GM13977 (cell line): Measurements from ENCODE around the gene FMNL3.
"Not testable (repeated sequence)": the region's sequence is repeated elsewhere in the genome, so short reads cannot be mapped to it uniquely, and the experiment has no call there.

Source experiments
- DNase-seq: peaks from one replicate; pipeline ENCODE4 v3.0.0; 2012; ENCODE audit warnings: low spot score
- CTCF ChIP-seq: IDR thresholded peaks from 2 replicates; pipeline ENCODE4 v1.5.1; 2012; ENCODE audit warnings: mild to moderate bottlenecking, control low read depth; ENCODE audit not compliant: insufficient read depth; ENCODE audit errors: extremely low read depth, missing control alignments
- in situ Hi-C: fragments of 300-500 bp; cut with MboI; formaldehyde crosslinking; loops from one replicate; pipeline ENCODE4 v1.12.0; 2022; ENCODE audit warnings: low sequenced_read_pairs, low pct_unique_long_range_greater_than_20kb, mixed read lengths, inconsistent platforms; ENCODE audit not compliant: unreplicated experiment

FMNL3 gene

GRCh38 chr12:49741882-49742620, 34.8 kb upstream of the FMNL3 start:
- TF ChIP-seq CTCF = no peak
- DNase-seq = peak; percentile 62
- in situ Hi-C loops = no loop called here

GRCh38 chr12:49740930-49741881, 34.0 kb upstream of the FMNL3 start, which contains the start of gene TMBIM6:
Gene TMBIM6 (plus strand): TSS chr12:49741557. CDS start chr12:49752494, 10,937 bp downstream.
- in situ Hi-C loops = no loop called here
- peak; percentile 91 for TF ChIP-seq CTCF
- DNase-seq = peak; percentile 91

- in situ Hi-C loops, DNase-seq: not testable (repeated sequence)
These were observed 33.1 kb upstream of the FMNL3 start for GRCh38 chr12:49740277-49740676.

GRCh38 chr12:49738721-49739120, 31.5 kb upstream of the FMNL3 start:
- DNase-seq, in situ Hi-C loops: not testable (repeated sequence)

GRCh38 chr12:49734900-49735299, 27.7 kb upstream of the FMNL3 start:
- in situ Hi-C loops, DNase-seq: not testable (repeated sequence)

- in situ Hi-C loops = no loop called here
- DNase-seq = no peak
- TF ChIP-seq CTCF = no peak
These were observed 26.2 kb upstream of the FMNL3 start for GRCh38 chr12:49733219-49734017.

GRCh38 chr12:49730568-49731101, 23.4 kb upstream of the FMNL3 start:
- in situ Hi-C loops = no loop called here
- DNase-seq = no peak
- TF ChIP-seq CTCF = no peak
